ENCODE results near the gene CLEC20A.

- TF ChIP-seq REST (IDR thresholded peaks at IDR 0.05; ENCODE audit: unreplicated experiment) (no peak), EZH2 (IDR thresholded peaks at IDR 0.05; ENCODE audit: low read depth, unreplicated experiment) (no peak), POLR2AphosphoS5 (IDR thresholded peaks at IDR 0.05; ENCODE audit: low read depth) (no peak), CTCF (conservative IDR thresholded peaks at IDR 0.05; ENCODE audit: low read depth in 2 of 2) (no peak)
These were observed 9.9 kb upstream of the CLEC20A start for GRCh38 chr1:178506669-178507068.

Data from GM23338 (cell line).